ENCODE results near the gene MATN3.

GRCh38 chr2:20019747-20020146, 7.3 kb upstream of the MATN3 start:
- TF ChIP-seq CTCF (IDR thresholded peaks at IDR 0.05) (no peak), POLR2A (IDR thresholded peaks at IDR 0.05) (no peak)
